PC-9 (cell line): ENCODE data around the gene ROBO4.

ENCODE experiments used
- CTCF ChIP-seq: fragments of 200-600 bp; sonication (generic); conservative IDR thresholded peaks from 2 replicates; pipeline ENCODE4 v1.6.1; 2017; ENCODE audit warnings: mixed run types, antibody characterized with exemption, mild to moderate bottlenecking, moderate library complexity
- EZH2 ChIP-seq: fragments of 200-600 bp; sonication (generic); IDR thresholded peaks from 2 replicates; pipeline ENCODE4 v1.8.0; 2017; ENCODE audit warnings: antibody characterized with exemption, low read depth

DNA sequence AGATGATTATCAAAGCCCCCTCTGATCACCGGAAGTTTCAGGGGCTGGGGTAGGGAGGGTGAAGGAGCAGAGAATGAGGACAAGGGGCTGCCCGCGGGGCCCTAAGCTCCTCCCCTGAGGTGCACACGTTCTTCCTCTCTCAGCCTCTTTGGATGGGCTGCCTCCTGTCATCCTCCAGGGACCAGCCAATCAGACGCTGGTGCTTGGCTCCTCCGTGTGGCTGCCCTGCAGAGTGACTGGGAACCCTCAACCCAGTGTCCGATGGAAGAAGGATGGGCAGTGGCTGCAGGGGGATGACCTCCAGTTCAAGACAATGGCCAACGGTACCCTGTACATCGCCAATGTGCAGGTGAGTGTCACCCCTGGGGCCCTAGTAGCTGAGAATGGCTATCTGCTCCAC, 24.9 kb downstream of the ROBO4 start:
- no peak for TF ChIP-seq CTCF
- no peak for TF ChIP-seq EZH2
